Raji (cell line): ENCODE data around the gene KRTAP10-3.
"Not testable (repeated sequence)": the region's sequence is repeated elsewhere in the genome, so short reads cannot be mapped to it uniquely, and the experiment has no call there.

Source experiments
- POLR2A ChIP-seq: IDR thresholded peaks from 2 replicates; pipeline ENCODE4 v1.6.1; 2011; ENCODE audit warnings: low read depth, low read length, control low read depth; ENCODE audit not compliant: insufficient read depth

The KRTAP10-3 gene

DNA sequence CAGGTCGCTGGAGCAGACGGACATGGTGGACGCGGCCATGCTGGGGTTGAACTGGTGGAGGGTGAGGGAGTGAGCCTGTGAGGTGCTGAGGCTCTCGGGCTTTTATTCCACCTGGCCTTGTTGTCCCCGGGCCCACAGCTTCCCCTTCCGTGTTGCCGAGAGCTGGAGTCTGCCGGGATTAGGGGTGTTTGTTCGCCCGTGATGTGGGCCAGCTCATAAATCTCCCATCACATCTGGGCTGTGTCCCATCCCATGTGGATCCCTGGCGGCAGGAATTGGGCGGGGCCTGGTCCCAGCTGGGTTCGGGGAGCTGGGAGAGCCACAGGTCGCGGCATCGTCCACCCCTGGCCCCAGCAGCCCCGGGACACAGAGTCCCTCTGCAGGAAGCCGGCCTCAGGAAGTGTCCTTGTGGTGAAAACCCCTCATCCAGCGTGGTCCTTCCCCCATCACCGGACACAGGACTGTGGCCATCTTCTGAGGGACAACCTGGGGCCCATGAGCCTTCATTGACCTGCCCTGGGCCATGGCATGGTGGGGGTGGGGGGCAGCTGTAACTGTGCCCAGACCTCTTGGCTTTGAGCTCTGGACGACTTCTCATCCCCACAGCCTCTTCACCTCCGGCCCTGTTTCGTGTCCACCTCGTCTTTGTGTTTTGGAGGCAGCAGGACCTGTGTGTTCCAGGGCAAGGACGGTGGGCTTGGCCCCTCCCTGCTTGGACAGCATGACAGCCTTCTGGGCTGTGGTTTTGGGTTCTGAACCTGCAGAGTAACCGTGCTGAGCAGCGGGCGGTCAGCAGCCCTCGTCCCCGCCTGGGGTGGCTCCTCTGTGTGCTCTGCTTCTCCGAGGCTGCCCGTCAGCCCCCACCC, 34.1 kb upstream of the KRTAP10-3 start, which contains the start of gene KRTAP10-6:
Gene KRTAP10-6 (minus strand): TSS at position 60 of the 866 bp plus-strand sequence. CDS start 21 bp downstream, at position 39.
- TF ChIP-seq POLR2A = no peak

DNA sequence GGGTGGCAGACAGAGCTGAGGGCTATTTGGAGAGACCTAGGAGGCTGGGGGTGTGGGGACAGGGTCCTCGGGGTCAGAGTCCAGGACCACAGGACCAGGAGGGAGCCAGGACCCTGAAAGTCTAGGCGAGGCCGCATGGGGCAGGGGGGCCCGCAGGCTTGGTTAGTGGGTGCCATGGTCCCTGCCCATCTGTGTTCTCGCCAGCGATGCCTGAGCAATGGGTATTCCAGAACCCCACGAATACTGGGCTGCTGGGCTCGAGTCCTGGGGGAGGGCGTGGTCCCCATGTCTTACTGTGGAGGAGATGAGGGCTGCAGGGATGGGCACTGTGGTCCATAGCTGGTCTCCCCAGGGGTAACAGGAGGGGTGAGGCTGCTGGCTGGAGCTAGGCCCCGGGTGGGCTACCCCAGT, 31.7 kb upstream of the KRTAP10-3 start:
- no peak for TF ChIP-seq POLR2A

DNA sequence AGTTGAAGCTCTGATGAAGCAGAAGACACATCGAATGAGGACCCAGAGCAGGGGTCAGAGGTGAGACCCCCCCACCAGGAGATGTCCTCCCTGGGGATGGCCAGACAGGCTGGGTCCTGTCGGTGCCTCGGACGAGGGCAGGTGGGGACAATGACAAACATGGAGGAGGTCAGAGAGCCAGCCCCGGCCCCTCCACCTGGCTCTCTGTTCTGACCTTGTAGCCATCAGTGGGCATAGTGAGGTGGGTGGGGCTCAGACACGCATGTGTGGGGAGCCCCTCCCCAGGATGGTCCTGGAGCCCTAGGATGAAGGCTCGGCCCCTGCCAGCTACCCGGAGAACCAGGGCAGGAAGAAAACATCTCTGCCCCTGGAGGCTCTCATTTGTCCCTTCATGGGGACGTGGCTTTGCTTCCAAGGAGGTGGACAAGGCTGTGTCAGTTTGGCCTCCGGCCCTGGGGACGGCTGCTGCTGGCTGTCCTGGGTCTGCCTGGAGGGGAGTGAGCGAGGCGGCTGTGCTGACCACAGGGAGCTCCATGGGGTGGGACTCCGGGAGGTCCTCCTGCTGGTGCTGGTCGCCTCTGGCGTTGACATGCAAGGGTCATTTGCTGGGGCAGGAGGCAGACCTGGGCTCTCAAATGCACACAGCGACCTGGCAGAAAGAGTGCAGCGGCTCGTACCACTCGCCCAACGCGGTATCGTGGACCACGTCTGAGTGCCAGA, 31.2 kb upstream of the KRTAP10-3 start:
- TF ChIP-seq POLR2A = no peak

DNA sequence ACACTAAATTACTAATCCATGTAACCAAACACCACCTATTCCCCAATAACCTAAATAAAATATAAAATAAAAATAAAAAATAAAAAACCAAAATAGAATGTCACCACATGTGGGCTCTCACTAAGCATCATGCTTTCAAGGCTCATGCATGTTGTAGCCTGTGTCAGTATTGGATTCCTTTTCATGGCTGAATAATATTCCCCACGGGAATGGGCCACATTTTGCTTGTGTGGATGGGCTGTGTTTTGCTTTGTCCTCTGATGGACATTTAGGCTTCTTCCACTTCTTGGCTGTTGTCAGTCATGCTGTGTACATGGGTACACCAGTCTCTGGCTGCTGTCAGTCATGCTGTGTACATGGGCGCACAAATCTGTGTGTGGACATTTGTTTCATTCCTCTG, 30.5 kb upstream of the KRTAP10-3 start:
- TF ChIP-seq POLR2A = no peak

DNA sequence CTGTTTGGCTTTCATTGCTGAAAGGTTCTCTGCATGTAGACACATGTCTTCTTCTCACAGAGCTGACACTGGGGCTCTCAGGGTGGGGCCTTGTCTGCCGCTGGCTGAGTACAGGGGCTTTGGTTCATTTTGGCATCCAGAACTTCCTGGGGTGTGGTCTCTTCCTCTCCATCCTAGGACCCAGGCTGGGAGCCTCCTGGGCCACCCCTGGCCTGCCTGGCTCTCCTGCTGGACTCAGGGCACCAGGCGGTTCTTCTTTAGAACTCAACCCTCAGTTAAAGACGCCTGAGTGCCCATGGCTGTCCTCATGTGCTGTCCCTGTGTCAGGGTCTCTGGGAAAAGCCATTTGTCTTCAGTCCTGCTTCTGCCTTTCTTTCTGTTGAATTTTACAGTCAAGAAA, 27.3 kb upstream of the KRTAP10-3 start:
- TF ChIP-seq POLR2A = no peak

DNA sequence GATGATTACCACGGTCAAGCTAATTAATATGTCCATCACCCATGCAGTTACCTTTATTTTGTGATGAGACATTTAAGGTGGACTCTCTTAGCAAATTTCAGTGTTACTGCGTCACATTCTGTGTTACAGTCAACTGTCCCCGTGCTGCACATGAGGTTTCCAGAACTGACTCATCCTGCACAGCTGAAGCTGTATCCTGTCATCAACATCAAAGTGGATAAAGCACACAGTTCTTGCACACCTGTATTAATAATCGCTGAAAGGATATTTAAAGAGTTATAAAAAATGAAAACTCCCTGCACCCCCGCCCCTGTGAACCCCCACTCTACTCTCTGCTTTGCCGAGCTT, 25.2 kb upstream of the KRTAP10-3 start:
- no peak for TF ChIP-seq POLR2A

DNA sequence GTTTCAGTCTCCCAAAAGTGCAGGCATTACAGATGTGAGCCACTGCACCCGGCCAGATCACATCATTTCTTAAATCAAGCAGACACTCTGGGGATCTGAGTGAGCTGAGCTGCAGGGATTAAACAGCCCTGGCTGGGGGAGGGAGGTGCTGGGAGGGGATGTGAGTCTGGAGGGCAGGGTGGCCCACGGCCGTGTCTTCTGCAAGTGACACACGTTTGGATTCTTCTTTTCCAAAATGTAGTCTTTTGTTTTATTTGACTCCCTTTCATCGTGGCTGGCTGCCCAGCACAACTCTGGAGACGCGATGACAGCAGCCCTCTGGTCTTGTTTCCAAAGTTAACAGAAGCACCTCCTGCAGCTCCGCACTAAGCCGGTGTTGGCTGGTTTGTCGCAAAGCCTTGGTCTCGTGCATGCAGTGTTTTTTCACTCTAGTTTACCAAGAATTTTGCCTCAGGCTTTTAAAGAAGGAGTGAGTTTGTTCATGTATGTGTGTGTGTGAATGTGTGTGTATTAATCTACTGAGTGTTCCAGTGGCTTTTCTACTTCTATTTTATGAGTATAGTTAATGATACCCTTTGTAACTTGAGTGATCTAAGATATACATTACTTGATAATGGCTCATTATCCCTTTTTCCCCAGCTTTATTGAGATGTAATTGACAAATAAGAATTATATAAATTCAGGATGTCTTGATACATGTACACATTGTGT, 24.6 kb upstream of the KRTAP10-3 start:
- TF ChIP-seq POLR2A = no peak

DNA sequence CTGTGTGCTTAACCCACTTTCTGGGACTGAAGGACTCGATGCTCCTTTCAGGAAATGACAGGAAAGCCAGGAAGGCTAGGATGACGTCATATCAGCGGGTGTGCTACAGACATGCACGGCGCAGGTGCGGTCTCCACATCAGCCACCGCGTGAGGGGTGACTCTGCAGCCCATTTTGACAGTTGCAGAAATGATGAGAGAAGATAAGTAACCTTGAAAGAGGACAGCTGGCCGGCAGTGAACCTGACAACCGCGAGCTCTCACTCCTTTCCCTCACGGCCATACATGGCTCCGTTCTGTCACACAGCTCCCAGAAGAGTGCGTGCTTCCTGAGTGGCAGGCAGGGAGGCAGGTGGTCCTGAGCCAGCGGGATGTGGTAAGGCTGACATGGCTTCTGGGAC, 23.5 kb upstream of the KRTAP10-3 start:
- no peak for TF ChIP-seq POLR2A

DNA sequence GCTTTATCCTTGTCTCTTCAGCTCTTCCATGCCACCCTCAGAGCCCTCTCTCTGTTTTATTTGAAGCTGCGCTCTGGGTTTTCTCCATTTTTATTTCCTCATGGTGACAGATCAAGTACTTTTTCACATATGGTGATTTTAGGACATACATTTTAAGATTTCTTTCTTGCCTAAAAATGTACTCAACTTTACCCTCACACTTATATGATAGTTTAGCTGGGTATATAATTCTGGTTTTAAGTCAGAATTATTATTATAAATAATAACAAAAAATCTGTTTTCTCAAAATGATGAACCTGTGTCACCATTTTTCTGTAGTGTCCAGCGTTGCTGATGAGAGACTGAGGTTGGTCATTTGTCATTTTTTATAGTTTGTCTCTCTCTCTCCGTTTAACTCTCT, 22.6 kb upstream of the KRTAP10-3 start:
- no peak for TF ChIP-seq POLR2A

DNA sequence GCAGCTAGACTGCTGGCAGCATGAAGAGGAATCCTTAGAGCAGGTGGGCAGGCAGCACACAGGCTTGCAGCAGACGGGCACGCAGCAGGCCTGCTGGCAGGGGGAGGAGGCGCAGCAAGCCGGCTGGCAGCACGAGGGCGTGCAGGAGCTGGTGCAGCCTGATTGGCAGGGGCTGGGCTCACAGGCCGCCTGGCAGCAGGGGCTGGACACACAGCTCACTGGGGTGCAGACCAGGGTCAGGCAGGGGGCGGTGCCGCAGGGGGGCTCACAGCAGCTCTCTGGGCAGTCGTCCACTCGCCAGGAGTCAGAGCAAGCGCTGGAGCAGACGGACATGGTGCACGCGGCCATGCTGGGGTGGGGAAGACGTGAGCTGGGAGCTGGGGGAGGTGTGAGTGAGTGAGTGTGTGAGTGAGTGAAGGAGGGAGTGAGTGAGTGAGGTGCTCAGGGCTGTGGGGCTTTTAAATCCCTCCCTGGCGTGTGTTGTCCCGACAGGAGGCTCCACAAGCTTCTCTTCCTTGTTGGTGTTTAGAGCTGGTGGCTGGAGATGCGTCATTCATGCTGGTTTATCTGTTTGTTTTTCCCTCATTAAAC, 21.7 kb upstream of the KRTAP10-3 start, which contains the start of gene KRTAP10-5:
Gene KRTAP10-5 (minus strand): TSS at position 374 of the 591 bp plus-strand sequence. CDS start 26 bp downstream, at position 348.
- not testable (repeated sequence) for TF ChIP-seq POLR2A

DNA sequence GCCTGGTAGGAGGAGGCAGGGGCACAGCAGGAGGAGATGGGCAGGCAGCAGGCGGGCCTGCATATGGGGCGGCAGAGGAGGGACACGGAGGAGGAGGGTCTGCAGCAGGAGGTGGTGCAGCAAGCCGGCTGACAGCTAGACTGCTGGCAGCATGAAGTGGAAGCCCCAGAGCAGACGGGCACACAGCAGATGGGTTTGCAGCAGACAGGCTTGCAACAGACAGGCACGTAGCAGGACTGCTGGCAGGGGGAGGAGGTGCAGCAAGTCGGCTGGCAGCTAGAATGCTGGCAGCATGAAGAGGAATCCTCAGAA, 21.2 kb upstream of the KRTAP10-3 start:
- no peak for TF ChIP-seq POLR2A

DNA sequence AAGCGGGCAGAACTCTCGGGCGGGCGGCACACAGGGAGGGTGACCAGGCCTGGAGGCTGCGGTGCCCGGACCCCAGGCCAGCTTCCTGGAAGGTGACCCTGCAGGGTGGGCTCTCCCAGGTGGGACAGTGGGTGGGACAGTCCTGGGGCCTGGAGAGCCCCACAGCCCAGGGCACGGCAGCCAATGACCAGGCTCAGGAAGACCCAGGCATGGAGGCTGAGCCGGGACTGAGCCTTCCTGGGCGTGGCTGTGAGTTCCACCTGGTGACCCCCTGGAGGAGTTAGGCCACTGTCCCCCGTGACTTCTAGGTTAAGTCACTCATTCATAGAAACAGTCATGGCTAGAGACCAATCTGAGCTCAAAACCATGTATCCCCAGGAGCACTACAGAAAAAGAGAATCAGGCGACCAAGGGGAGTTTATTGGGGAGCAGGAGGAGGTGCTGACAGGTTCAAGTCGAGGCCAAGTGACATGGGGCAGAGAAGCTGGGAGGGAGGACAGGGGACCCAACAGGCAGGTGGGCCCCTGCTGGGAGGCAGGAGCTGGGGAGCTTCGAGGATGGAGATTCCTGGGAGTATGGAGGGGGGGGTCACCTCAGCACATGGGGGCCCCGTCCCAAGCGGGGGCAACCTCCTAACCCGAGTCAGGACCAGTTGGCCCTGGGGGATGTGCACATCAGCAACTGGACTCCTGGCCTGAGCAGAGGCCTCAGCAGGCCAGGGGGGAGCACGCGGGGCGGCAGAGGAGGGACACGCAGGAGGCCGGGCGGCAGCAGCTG, 20.6 kb upstream of the KRTAP10-3 start:
- TF ChIP-seq POLR2A = no peak

DNA sequence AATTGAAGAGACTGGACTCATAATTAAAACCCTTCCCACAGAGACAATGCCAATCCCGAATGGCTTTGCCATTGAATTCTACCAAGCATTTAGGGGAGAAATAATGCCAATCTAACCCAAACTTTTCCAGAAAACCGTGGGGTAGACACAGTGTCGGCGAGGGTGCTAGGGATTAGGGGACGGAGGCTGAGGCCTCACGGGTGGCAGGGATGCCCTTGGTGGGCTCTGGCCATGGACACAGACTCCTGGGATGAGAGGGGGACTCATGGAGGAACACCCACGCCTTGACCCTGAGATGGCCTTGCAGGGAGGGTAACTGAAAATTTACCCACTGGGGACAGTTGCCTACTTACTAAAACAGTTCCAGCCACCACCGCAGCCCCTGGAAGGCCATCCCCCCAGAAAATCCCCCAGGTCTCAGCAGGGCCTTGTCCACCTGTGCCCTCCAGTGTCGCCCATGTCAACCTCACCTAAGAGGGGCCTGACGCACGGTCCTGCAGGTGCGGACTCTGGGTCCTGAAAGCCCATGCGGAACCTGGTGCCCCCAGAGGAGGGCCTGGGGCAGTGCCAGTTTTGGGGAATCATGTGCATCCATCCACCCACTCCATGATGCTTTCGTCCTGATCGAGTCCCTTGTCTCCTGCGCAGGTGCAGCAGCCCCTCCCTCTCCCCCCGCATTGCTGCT, 19.9 kb upstream of the KRTAP10-3 start:
- TF ChIP-seq POLR2A = no peak

DNA sequence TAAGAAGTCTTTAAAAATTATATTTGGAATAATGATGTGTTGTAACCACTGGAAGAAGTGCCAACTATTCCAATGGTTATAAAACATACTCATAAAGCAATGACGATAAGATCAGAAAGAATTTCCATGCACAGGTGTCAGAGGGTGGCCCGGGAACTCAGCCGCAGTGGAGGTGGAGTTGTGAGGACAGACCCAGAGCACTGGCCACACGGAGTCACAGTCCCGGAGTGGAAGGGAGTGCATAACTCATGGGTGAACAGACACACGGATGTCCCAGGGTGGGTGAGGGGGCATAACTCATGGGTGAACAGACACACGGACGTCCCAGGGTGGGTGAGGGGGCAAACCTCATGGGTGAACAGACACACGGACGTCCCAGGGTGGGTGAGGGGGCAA, 17.4 kb upstream of the KRTAP10-3 start:
- no peak for TF ChIP-seq POLR2A
